ENCODE results near the gene SYN1. TPM values are rescaled to one million over a fixed set of nuclear protein-coding genes. Genes with fewer than 3 reads are reported as not detected.
"Not testable (repeated sequence)": the region's sequence is repeated elsewhere in the genome, so short reads cannot be mapped to it uniquely, and the experiment has no call there.

The SYN1 gene
- total RNA-seq (2014; rRNA removed; shearing (Covaris generic)), result 0.04 and 0.33 TPM in 2 replicates

- Histone ChIP-seq H3K27me3 (no peaks in the 10 kb centered on the region), H3K4me3 (no peak within 1 kb of the TSS), H3K4me1 (no peaks in the 10 kb centered on the region), H3K9me3 (replicated peaks) (no peaks in the 10 kb centered on the region), H3K36me3 (no peaks in the 10 kb centered on the region), H3K27ac (no peak within 1 kb of the TSS)
- DNase-seq, result no peak
These were observed at the start of gene SYN1 for GRCh38 chrX:47619486-47620302. SYN1 (minus strand) TSS chrX:47619857; CDS start chrX:47619728, 129 bp downstream.

- not testable (repeated sequence) for H3K27me3 ChIP-seq; H3K4me1 ChIP-seq; H3K36me3 ChIP-seq; DNase-seq; H3K4me3 ChIP-seq; H3K9me3 ChIP-seq (replicated peaks); H3K27ac ChIP-seq
These were observed 46.1 kb upstream of the SYN1 start for GRCh38 chrX:47665797-47666196.

GRCh38 chrX:47664737-47665136, 45.1 kb upstream of the SYN1 start:
- no peaks in the 10 kb centered on the region for H3K36me3 ChIP-seq
- H3K27me3 ChIP-seq, result no peaks in the 10 kb centered on the region
- no peaks in the 10 kb centered on the region for H3K4me1 ChIP-seq
- no peaks in the 10 kb centered on the region for H3K9me3 ChIP-seq (replicated peaks)
- H3K4me3 ChIP-seq, result no peak overlapping the region
- DNase-seq, result no peak
- H3K27ac ChIP-seq, result no peak overlapping the region

- no peak for DNase-seq
- Histone ChIP-seq H3K27me3 (no peaks in the 10 kb centered on the region), H3K4me1 (no peaks in the 10 kb centered on the region)
These were observed 42.5 kb upstream of the SYN1 start for GRCh38 chrX:47662144-47662657.

GRCh38 chrX:47661539-47661938, 41.9 kb upstream of the SYN1 start:
- Histone ChIP-seq H3K27me3 (no peaks in the 10 kb centered on the region), H3K9me3 (replicated peaks) (no peaks in the 10 kb centered on the region), H3K4me1 (no peaks in the 10 kb centered on the region), H3K27ac (no peak overlapping the region), H3K4me3 (no peak overlapping the region), H3K36me3 (no peaks in the 10 kb centered on the region)
- no peak for DNase-seq

More at GRCh38 chrX:47662144-47662657, 42.5 kb upstream of the SYN1 start:
- Histone ChIP-seq H3K27ac (no peak overlapping the region), H3K36me3 (no peaks in the 10 kb centered on the region), H3K4me3 (no peak overlapping the region), H3K9me3 (replicated peaks) (no peaks in the 10 kb centered on the region)

GRCh38 chrX:47659421-47659726, 39.7 kb upstream of the SYN1 start:
- DNase-seq, result no peak
- Histone ChIP-seq H3K9me3 (replicated peaks) (no peaks in the 10 kb centered on the region), H3K4me3 (peak overlapping the region; percentile 64), H3K27me3 (no peaks in the 10 kb centered on the region), H3K27ac (peak overlapping the region; percentile 92; the same call in 1 of the 2 replicates), H3K36me3 (no peaks in the 10 kb centered on the region), H3K4me1 (no peaks in the 10 kb centered on the region)

- H3K27me3 ChIP-seq, result no peaks in the 10 kb centered on the region
- peak within 1 kb of the TSS; percentile 92 for H3K27ac ChIP-seq
- no peaks in the 10 kb centered on the region for H3K36me3 ChIP-seq
- peak within 1 kb of the TSS; percentile 64 for H3K4me3 ChIP-seq
- DNase-seq, result peak; percentile 92
- no peaks in the 10 kb centered on the region for H3K4me1 ChIP-seq
- H3K9me3 ChIP-seq (replicated peaks), result no peaks in the 10 kb centered on the region
These were observed 39.2 kb upstream of the SYN1 start, which contains the start of gene UXT for GRCh38 chrX:47658684-47659420. UXT (minus strand) TSS chrX:47659180; CDS start chrX:47658927, 253 bp downstream.

DNA sequence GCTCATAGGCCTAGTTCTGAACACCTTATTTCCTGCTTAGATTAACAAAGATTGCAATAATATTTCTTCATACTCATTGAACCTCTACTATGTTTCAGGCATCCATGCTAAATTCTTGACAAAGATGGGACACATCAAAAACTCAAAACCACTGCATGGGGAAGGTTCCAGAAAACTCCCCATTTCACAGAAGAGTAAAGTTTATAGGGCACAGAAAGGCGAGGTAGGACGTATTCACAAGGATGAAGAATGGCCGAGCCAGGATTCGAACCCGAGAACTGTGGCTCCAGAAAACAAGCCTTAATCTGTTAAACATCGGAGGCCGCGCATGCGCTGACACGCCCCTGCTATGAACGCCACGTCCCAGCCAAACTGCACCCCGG, 38.6 kb upstream of the SYN1 start:
- H3K36me3 ChIP-seq, result no peaks in the 10 kb centered on the region
- H3K27me3 ChIP-seq, result no peaks in the 10 kb centered on the region
- no peaks in the 10 kb centered on the region for H3K9me3 ChIP-seq (replicated peaks)
- H3K4me3 ChIP-seq, result peak overlapping the region; percentile 64
- H3K4me1 ChIP-seq, result no peaks in the 10 kb centered on the region
- peak overlapping the region; percentile 92 for H3K27ac ChIP-seq
- DNase-seq, result no peak

- Histone ChIP-seq H3K9me3 (replicated peaks) (no peaks in the 10 kb centered on the region), H3K4me3 (peak overlapping the region; percentile 54), H3K27me3 (no peaks in the 10 kb centered on the region), H3K36me3 (no peaks in the 10 kb centered on the region), H3K4me1 (no peaks in the 10 kb centered on the region), H3K27ac (peak overlapping the region; percentile 62)
- DNase-seq, result no peak
These were observed 31.6 kb upstream of the SYN1 start for GRCh38 chrX:47651043-47651905.

DNA sequence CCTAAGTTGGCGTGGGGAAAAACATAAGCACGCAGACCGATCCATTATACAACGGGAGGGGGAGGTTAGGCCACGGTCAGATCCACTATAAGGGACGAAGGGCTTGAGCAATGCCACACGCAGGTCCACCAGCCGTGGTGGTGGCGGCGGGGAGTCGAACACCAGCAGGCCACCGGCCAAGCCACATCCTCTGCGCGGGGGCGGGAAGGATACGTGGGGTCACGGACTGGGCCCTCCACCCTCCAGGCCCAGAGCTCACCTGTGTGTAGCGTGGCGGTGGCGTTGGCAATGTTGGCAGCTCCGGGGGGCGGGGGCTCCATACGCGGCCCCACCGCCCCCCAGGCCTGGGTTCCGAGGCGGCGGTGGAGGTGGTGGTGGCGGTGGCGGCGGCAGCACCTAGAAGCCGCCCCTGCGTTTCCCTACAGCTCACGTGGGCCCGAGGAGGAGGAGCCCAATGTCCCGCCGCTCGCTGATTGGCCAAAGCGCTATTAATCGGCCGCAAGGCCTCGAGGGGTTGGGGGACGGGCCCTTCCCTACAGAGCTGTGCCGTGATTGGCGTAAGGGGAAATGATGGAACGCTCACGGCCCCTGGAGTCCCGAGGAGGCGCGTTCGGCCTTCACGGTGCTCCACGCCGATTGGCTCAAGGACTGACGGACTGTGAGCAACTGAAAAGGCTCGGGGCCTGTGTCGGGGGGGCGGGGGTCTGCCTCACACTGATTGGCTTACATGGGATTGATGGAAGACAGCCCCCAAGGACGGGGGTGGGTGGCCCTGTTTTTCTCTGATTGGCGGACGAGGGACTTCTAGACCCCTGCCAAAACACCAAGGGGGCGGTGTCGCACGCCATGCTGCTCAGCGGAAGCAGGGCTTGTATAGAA, 30.7 kb upstream of the SYN1 start, which contains the start of gene ELK1:
ELK1 (minus strand) TSS at position 400 of the 879 bp plus-strand sequence. CDS start 9,122 bp downstream, outside the sequence.
- DNase-seq, result peak; percentile 93 to 94
- Histone ChIP-seq H3K9me3 (replicated peaks) (no peaks in the 10 kb centered on the region), H3K4me3 (peak within 1 kb of the TSS; percentile 81), H3K27me3 (no peaks in the 10 kb centered on the region), H3K4me1 (no peaks in the 10 kb centered on the region), H3K36me3 (no peaks in the 10 kb centered on the region), H3K27ac (peak within 1 kb of the TSS; percentile 79)

- Histone ChIP-seq H3K9me3 (replicated peaks) (no peaks in the 10 kb centered on the region), H3K27ac (no peak overlapping the region), H3K4me3 (peak overlapping the region; percentile 81), H3K4me1 (no peaks in the 10 kb centered on the region), H3K27me3 (no peaks in the 10 kb centered on the region), H3K36me3 (no peaks in the 10 kb centered on the region)
- DNase-seq, result no peak
These were observed 30.1 kb upstream of the SYN1 start for GRCh38 chrX:47649781-47650163.

GRCh38 chrX:47649271-47649670, 29.6 kb upstream of the SYN1 start:
- DNase-seq, result no peak
- H3K4me1 ChIP-seq, result no peaks in the 10 kb centered on the region
- no peaks in the 10 kb centered on the region for H3K36me3 ChIP-seq
- no peak overlapping the region for H3K27ac ChIP-seq
- H3K27me3 ChIP-seq, result no peaks in the 10 kb centered on the region
- peak overlapping the region; percentile 81 for H3K4me3 ChIP-seq
- H3K9me3 ChIP-seq (replicated peaks), result no peaks in the 10 kb centered on the region

DNA sequence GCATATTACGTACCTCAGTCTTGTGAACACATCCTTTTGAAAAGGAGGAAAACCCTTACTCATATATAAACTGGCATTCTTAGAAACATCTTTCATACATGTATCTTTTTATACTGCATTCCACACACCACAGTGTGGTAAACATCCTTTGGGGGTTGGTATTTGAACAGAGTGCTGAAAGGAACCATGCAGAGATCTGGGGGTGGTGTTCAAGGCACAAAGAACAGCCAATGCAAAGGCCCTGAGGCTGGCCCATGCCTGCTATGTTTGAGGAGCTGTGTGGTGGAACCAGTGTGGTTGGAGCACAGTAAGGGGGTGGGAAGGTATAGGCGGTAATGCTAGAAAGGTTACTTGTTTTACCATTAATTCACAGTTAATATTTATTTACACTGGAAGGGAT, 28.7 kb upstream of the SYN1 start:
- no peaks in the 10 kb centered on the region for H3K4me1 ChIP-seq
- no peaks in the 10 kb centered on the region for H3K9me3 ChIP-seq (replicated peaks)
- H3K27me3 ChIP-seq, result no peaks in the 10 kb centered on the region
- no peaks in the 10 kb centered on the region for H3K36me3 ChIP-seq
- no peak overlapping the region for H3K4me3 ChIP-seq
- no peak for DNase-seq
- H3K27ac ChIP-seq, result no peak overlapping the region

DNA sequence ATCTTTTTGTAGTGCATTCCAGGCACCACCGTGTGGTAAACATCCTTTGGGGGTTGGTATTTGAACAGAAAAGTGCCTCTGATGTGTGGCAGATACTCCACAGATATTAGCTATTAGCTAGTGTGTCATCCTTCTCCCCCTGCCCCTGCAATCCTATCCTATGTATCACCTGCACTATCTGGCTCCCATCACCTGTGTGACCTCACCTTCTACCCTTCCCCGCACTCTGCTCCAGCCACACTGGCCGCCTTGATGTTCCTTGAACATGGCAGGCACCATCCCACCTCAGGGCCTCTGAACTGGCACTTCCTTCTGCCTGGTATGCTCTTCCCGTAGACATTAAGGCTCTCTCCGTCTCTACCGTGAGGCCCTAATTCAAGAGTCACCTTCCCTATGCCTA, 27.0 kb upstream of the SYN1 start:
- no peak for DNase-seq
- no peaks in the 10 kb centered on the region for H3K9me3 ChIP-seq (replicated peaks)

More for the DNA sequence above, 27.0 kb upstream of the SYN1 start:
- no peak overlapping the region for H3K4me3 ChIP-seq
- H3K27ac ChIP-seq, result no peak overlapping the region
- no peaks in the 10 kb centered on the region for H3K36me3 ChIP-seq
- H3K27me3 ChIP-seq, result no peaks in the 10 kb centered on the region
- no peaks in the 10 kb centered on the region for H3K4me1 ChIP-seq
